ENCODE measurements around the gene GAS7.
"Not testable (repeated sequence)": the region's sequence is repeated elsewhere in the genome, so short reads cannot be mapped to it uniquely, and the experiment has no call there.

The GAS7 gene

GRCh38 chr17:10067446-10068143 is 130.8 kb downstream of the GAS7 start:
- DNase-seq: no peak

GRCh38 chr17:10064536-10064935 is 133.9 kb downstream of the GAS7 start:
- no peak for DNase-seq

- DNase-seq: no peak
Observed at GRCh38 chr17:10063730-10064241, 134.6 kb downstream of the GAS7 start.

GRCh38 chr17:10062691-10063385 is 135.6 kb downstream of the GAS7 start:
- DNase-seq: no peak

GRCh38 chr17:10061111-10061845 is 137.1 kb downstream of the GAS7 start:
- DNase-seq: no peak

- no peak for DNase-seq
Observed at GRCh38 chr17:10060526-10060925, 137.9 kb downstream of the GAS7 start.

GRCh38 chr17:10059684-10060211 is 138.7 kb downstream of the GAS7 start:
- no peak for DNase-seq

GRCh38 chr17:10058921-10059683 is 139.3 kb downstream of the GAS7 start:
- DNase-seq: no peak

GRCh38 chr17:10057466-10057865 is 140.9 kb downstream of the GAS7 start:
- DNase-seq: not testable (repeated sequence)

- no peak for DNase-seq
Observed at GRCh38 chr17:10055262-10055975, 143.0 kb downstream of the GAS7 start.

GRCh38 chr17:10053782-10054540 is 144.4 kb downstream of the GAS7 start:
- DNase-seq: no peak

GRCh38 chr17:10052106-10052813 is 146.1 kb downstream of the GAS7 start:
- DNase-seq: no peak

GRCh38 chr17:10051112-10051511 is 147.3 kb downstream of the GAS7 start:
- no peak for DNase-seq

- no peak for DNase-seq
Observed at GRCh38 chr17:10050597-10051101, 147.8 kb downstream of the GAS7 start.

- DNase-seq: no peak
Observed at GRCh38 chr17:10048629-10049350, 149.6 kb downstream of the GAS7 start.

GRCh38 chr17:10046786-10047785 is 151.3 kb downstream of the GAS7 start:
- no peak for DNase-seq

- no peak for DNase-seq
Observed at GRCh38 chr17:10045871-10046658, 152.3 kb downstream of the GAS7 start.
